B cell (primary cell): ENCODE measurements around the gene VSTM2L.

Source experiments
- CTCF ChIP-seq: fragments of 200-600 bp; IDR thresholded peaks from one replicate; pipeline ENCODE4 v1.8.0; 2022; ENCODE audit warnings: antibody characterized with exemption, mild to moderate bottlenecking
- EZH2 ChIP-seq: IDR thresholded peaks from 2 replicates; pipeline ENCODE4 v1.6.1; 2012; ENCODE audit warnings: borderline replicate concordance, low read depth, mild to moderate bottlenecking, moderate library complexity, low read length; ENCODE audit not compliant: insufficient read depth, poor library complexity, severe bottlenecking

GRCh38 chr20:37880726-37881591, 22.0 kb upstream of the VSTM2L start:
- TF ChIP-seq CTCF = no peak
- TF ChIP-seq EZH2 = no peak
